GM23248 (cell line): Measurements from ENCODE around the gene KCNQ1OT1.

ENCODE experiments used
- EZH2 ChIP-seq: fragments of 200-600 bp; sonication (generic); IDR thresholded peaks from 2 replicates; pipeline ENCODE4 v1.6.1; 2018; ENCODE audit warnings: antibody characterized with exemption, mild to moderate bottlenecking; ENCODE audit not compliant: insufficient read depth, poor library complexity, severe bottlenecking
- EZH2phosphoT487 ChIP-seq: fragments of 200-600 bp; sonication (generic); IDR thresholded peaks from 2 replicates; pipeline ENCODE4 v1.6.1; 2018; ENCODE audit warnings: antibody characterized with exemption, moderate library complexity, mild to moderate bottlenecking, low read depth; ENCODE audit not compliant: insufficient read depth

- TF ChIP-seq EZH2 (no peak), EZH2phosphoT487 (no peak)
Measured at GRCh38 chr11:2697866-2698265, 1.9 kb downstream of the KCNQ1OT1 start.
